GM23338 (cell line): ENCODE results near the gene PEAK3. TPM values are rescaled to one million over a fixed set of nuclear protein-coding genes. Genes with fewer than 3 reads are reported as not detected.

Experiments
- ATAC-seq: fragments of 200-7000 bp; cut with Tn5 transposase; 3 replicates; pipeline ENCODE4 v1.9.1; 2020
- DNase-seq: peaks from one replicate; pipeline ENCODE4 v3.0.0-alpha.2; 2015; ENCODE audit warnings: low spot score
- H2AFZ ChIP-seq: fragments of 200-600 bp; sonication (generic); 2 replicates; pipeline ENCODE4 v1.8.0; 2016; ENCODE audit warnings: antibody characterized with exemption, mild to moderate bottlenecking, moderate library complexity
- H3F3A ChIP-seq: fragments of 200-600 bp; sonication (generic); replicated peaks from 2 replicates; pipeline ENCODE4 v1.8.0; 2017; ENCODE audit warnings: antibody characterized with exemption, mixed run types, low read depth
- H3K27ac ChIP-seq: fragments of 200-600 bp; sonication (generic); 2 replicates; pipeline ENCODE4 v1.6.1; 2016; ENCODE audit warnings: low read depth
- H3K27me3 ChIP-seq: fragments of 200-600 bp; sonication (generic); 2 replicates; pipeline ENCODE4 v1.8.0; 2016; ENCODE audit warnings: mild to moderate bottlenecking, mixed run types, moderate library complexity; ENCODE audit not compliant: insufficient read depth
- H3K36me3 ChIP-seq: fragments of 200-600 bp; sonication (generic); 2 replicates; pipeline ENCODE4 v1.8.0; 2016; ENCODE audit warnings: mild to moderate bottlenecking; ENCODE audit not compliant: insufficient read depth
- H3K4me1 ChIP-seq: fragments of 200-600 bp; sonication (generic); 2 replicates; pipeline ENCODE4 v1.8.0; 2016; ENCODE audit warnings: mild to moderate bottlenecking, moderate library complexity; ENCODE audit not compliant: insufficient read depth
- H3K4me2 ChIP-seq: fragments of 200-600 bp; sonication (generic); 2 replicates; pipeline ENCODE4 v1.7.1; 2017; ENCODE audit warnings: mixed run types
- H3K4me3 ChIP-seq: fragments of 200-600 bp; sonication (generic); 2 replicates; pipeline ENCODE4 v1.6.1; 2016; ENCODE audit warnings: mixed run types
- H3K79me2 ChIP-seq: fragments of 200-600 bp; sonication (generic); replicated peaks from 2 replicates; pipeline ENCODE4 v1.8.0; 2017; ENCODE audit warnings: mild to moderate bottlenecking; ENCODE audit not compliant: insufficient read depth
- H3K9me2 ChIP-seq: fragments of 200-600 bp; sonication (generic); 2 replicates; pipeline ENCODE4 v1.8.0; 2017; ENCODE audit not compliant: insufficient read depth
- H4K20me1 ChIP-seq: fragments of 200-600 bp; sonication (generic); replicated peaks from 2 replicates; pipeline ENCODE4 v1.8.0; 2017; ENCODE audit warnings: mild to moderate bottlenecking; ENCODE audit not compliant: insufficient read depth
- H3K27ac Mint-ChIP-seq: 2 replicates; pipeline ENCODE4 v1.8.0; 2020; ENCODE audit warnings: inconsistent platforms, mild to moderate bottlenecking, moderate library complexity, mixed read lengths
- H3K27me3 Mint-ChIP-seq: 3 replicates; pipeline ENCODE4 v1.8.0; 2022; ENCODE audit warnings: low read depth, mild to moderate bottlenecking, moderate library complexity, mixed read lengths, inconsistent platforms; ENCODE audit not compliant: insufficient read depth, poor library complexity
- H3K36me3 Mint-ChIP-seq: 3 replicates; pipeline ENCODE4 v1.8.0; 2021; ENCODE audit warnings: low read depth, mild to moderate bottlenecking, inconsistent platforms, moderate library complexity, mixed read lengths
- H3K4me1 Mint-ChIP-seq: 3 replicates; pipeline ENCODE4 v1.8.0; 2020; ENCODE audit warnings: mild to moderate bottlenecking, inconsistent platforms, mixed read lengths
- H3K4me3 Mint-ChIP-seq: 3 replicates; pipeline ENCODE4 v1.8.0; 2021; ENCODE audit warnings: moderate library complexity, mild to moderate bottlenecking, inconsistent platforms, mixed read lengths
- H3K9me3 Mint-ChIP-seq: 3 replicates; pipeline ENCODE4 v1.8.0; 2020; ENCODE audit warnings: moderate library complexity, mild to moderate bottlenecking, inconsistent platforms, mixed read lengths
- CREB1 ChIP-seq: fragments of 250-450 bp; sonication (Bioruptor Pico); IDR thresholded peaks from 2 replicates; pipeline ENCODE4 v1.5.0; 2020; ENCODE audit warnings: low read depth, mild to moderate bottlenecking, moderate library complexity
- EZH2 ChIP-seq: fragments of 200-600 bp; sonication (generic); IDR thresholded peaks from one replicate; pipeline ENCODE4 v1.8.0; 2017; ENCODE audit warnings: antibody characterized with exemption, mild to moderate bottlenecking, low read depth; ENCODE audit not compliant: unreplicated experiment
- JUNB ChIP-seq: IDR thresholded peaks from one replicate; pipeline ENCODE4 v1.6.1; 2016; ENCODE audit warnings: antibody characterized with exemption; ENCODE audit not compliant: unreplicated experiment
- NANOG ChIP-seq: IDR thresholded peaks from 2 replicates; pipeline ENCODE4 v1.6.1; 2016; ENCODE audit warnings: antibody characterized with exemption, borderline replicate concordance
- POLR2AphosphoS5 ChIP-seq: IDR thresholded peaks from 2 replicates; pipeline ENCODE4 v1.6.1; 2016; ENCODE audit warnings: antibody characterized with exemption, low read depth
- STAT1 ChIP-seq: IDR thresholded peaks from one replicate; pipeline ENCODE4 v1.6.1; 2016; ENCODE audit warnings: antibody characterized with exemption; ENCODE audit not compliant: unreplicated experiment
- ZNF114 ChIP-seq: fragments of 250-450 bp; sonication (Bioruptor Pico); IDR thresholded peaks from 2 replicates; pipeline ENCODE4 v1.5.0; 2020; ENCODE audit warnings: mild to moderate bottlenecking, moderate library complexity
- ZNF331 ChIP-seq: fragments of 250-450 bp; sonication (Bioruptor Pico); IDR thresholded peaks from 2 replicates; pipeline ENCODE4 v1.5.0; 2020; ENCODE audit warnings: low read depth, mild to moderate bottlenecking, moderate library complexity
- polyA plus RNA-seq: library from polyadenylated mRNA; unstranded; fragments of >200 nt; fragmentation: Nextera tagmentation; extraction: Ambion mirVana; gene quantifications from 2 replicates; pipeline ENCODE4 v1.2.1, GENCODE V29; 2016
- total RNA-seq: library from RNA; depleted of rRNA; stranded (reverse); fragments of >200 nt; shearing (Covaris generic); gene quantifications from 2 replicates; pipeline ENCODE4 v1.2.3, GENCODE V29; 2014
- TF ChIP-seq, protein P1 (sequence below): IDR thresholded peaks from one replicate; pipeline ENCODE4 v1.6.1; 2018; ENCODE audit warnings: antibody characterized with exemption; ENCODE audit not compliant: unreplicated experiment
- TF ChIP-seq, protein P2 (sequence below), 2 experiments: fragments of 200-600 bp in 1 of 2; sonication (generic) in 1 of 2; conservative IDR thresholded peaks; 2 replicates each; pipeline versions ENCODE4 v1.5.1 to v1.6.1; 2016 to 2017; ENCODE audit warnings: antibody characterized with exemption in 2 of 2, low read depth in 2 of 2, mild to moderate bottlenecking in 2 of 2, moderate library complexity in 1 of 2
- TF ChIP-seq, protein P3 (sequence below): IDR thresholded peaks from 2 replicates; pipeline ENCODE4 v1.6.1; 2016; ENCODE audit warnings: antibody characterized with exemption
- TF ChIP-seq, protein P4 (sequence below): fragments of 250-450 bp; sonication (Bioruptor Pico); IDR thresholded peaks from 2 replicates; pipeline ENCODE4 v1.5.0; 2020; ENCODE audit warnings: mild to moderate bottlenecking, moderate library complexity

PEAK3 gene
- total and polyA plus RNA-seq, 2 experiments from 2014 or later, result not detected

DNA sequence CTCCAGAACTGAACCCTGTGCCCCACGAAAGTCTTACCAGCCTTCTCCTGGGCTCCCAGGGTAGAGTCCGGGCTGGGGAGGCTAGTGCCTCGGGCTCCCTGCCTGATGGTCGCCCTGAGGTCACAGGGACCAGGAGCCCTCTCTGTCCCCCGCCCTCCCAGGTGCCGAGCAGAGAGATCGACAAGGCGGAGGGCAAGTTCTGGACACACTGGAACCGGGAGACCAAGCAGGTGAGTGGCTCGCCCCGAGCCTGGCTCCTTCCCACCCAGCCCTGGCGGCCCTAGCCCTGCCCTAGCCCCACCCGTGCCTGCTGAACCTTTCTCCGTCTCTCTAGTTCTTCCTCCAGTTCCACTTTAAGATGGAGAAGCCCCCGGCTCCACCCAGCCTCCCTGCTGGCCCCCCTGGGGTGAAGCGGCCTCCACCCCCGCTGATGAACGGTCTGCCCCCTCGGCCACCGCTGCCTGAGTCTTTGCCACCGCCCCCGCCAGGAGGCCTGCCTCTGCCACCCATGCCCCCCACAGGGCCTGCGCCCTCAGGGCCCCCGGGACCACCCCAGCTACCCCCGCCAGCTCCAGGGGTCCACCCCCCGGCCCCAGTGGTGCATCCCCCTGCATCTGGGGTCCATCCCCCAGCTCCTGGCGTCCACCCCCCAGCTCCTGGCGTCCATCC, 34.4 kb downstream of the PEAK3 start (continued):
- TF ChIP-seq, protein P1, sequence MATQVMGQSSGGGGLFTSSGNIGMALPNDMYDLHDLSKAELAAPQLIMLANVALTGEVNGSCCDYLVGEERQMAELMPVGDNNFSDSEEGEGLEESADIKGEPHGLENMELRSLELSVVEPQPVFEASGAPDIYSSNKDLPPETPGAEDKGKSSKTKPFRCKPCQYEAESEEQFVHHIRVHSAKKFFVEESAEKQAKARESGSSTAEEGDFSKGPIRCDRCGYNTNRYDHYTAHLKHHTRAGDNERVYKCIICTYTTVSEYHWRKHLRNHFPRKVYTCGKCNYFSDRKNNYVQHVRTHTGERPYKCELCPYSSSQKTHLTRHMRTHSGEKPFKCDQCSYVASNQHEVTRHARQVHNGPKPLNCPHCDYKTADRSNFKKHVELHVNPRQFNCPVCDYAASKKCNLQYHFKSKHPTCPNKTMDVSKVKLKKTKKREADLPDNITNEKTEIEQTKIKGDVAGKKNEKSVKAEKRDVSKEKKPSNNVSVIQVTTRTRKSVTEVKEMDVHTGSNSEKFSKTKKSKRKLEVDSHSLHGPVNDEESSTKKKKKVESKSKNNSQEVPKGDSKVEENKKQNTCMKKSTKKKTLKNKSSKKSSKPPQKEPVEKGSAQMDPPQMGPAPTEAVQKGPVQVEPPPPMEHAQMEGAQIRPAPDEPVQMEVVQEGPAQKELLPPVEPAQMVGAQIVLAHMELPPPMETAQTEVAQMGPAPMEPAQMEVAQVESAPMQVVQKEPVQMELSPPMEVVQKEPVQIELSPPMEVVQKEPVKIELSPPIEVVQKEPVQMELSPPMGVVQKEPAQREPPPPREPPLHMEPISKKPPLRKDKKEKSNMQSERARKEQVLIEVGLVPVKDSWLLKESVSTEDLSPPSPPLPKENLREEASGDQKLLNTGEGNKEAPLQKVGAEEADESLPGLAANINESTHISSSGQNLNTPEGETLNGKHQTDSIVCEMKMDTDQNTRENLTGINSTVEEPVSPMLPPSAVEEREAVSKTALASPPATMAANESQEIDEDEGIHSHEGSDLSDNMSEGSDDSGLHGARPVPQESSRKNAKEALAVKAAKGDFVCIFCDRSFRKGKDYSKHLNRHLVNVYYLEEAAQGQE, result no peak
- TF ChIP-seq, protein P2, sequence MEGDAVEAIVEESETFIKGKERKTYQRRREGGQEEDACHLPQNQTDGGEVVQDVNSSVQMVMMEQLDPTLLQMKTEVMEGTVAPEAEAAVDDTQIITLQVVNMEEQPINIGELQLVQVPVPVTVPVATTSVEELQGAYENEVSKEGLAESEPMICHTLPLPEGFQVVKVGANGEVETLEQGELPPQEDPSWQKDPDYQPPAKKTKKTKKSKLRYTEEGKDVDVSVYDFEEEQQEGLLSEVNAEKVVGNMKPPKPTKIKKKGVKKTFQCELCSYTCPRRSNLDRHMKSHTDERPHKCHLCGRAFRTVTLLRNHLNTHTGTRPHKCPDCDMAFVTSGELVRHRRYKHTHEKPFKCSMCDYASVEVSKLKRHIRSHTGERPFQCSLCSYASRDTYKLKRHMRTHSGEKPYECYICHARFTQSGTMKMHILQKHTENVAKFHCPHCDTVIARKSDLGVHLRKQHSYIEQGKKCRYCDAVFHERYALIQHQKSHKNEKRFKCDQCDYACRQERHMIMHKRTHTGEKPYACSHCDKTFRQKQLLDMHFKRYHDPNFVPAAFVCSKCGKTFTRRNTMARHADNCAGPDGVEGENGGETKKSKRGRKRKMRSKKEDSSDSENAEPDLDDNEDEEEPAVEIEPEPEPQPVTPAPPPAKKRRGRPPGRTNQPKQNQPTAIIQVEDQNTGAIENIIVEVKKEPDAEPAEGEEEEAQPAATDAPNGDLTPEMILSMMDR (conservative IDR thresholded peaks at IDR 0.05; ENCODE audit: low read depth in 2 of 2), result no peak
- TF ChIP-seq, protein P3, sequence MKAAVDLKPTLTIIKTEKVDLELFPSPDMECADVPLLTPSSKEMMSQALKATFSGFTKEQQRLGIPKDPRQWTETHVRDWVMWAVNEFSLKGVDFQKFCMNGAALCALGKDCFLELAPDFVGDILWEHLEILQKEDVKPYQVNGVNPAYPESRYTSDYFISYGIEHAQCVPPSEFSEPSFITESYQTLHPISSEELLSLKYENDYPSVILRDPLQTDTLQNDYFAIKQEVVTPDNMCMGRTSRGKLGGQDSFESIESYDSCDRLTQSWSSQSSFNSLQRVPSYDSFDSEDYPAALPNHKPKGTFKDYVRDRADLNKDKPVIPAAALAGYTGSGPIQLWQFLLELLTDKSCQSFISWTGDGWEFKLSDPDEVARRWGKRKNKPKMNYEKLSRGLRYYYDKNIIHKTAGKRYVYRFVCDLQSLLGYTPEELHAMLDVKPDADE, result no peak
- no peak for TF ChIP-seq ZNF331
- TF ChIP-seq ZNF114 (CRISPR knock-in tag), result no peak
- no peak for TF ChIP-seq JUNB
- TF ChIP-seq STAT1, result no peak
- no peak for TF ChIP-seq POLR2AphosphoS5
- no peak for TF ChIP-seq NANOG

DNA sequence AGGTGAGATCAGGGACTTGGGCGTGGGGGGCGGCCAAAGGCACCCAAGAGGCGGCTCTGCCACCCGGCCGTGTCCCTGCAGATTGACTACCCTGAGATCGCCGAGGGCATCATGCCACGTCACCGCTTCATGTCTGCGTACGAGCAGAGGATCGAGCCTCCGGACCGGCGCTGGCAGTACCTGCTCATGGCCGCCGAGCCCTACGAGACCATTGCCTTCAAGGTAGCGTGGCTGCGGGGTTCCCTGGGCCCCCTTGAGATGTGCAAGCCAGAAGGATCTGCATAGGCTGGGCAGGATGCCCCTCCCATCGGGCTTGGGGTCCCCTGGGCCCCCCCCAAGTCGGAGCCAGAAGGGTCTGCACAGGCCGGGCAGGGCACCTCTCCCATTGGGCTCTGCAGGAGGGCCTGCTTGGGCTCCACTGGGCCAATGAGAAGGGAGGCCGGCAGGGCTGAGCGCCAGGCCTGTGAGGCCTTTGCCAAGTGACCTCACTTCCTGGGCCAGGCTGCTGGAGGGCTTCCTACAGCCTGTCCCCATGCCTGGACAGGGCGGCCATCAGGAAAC, 35.1 kb downstream of the PEAK3 start:
- H3K27me3 Mint-ChIP-seq, result peaks cover 13% of the 10 kb centered on the region
- Histone ChIP-seq H4K20me1 (peaks cover 11% of the 10 kb centered on the region), H2AFZ (no peak overlapping the region), H3K4me1 (no peaks in the 10 kb centered on the region), H3K27me3 (no peaks in the 10 kb centered on the region), H3K36me3 (peaks cover 13% of the 10 kb centered on the region), H3K79me2 (peaks cover 19% of the 10 kb centered on the region), H3F3A (no peaks in the 10 kb centered on the region), H3K4me2 (no peak overlapping the region), H3K27ac (no peak overlapping the region), H3K9me2 (no peaks in the 10 kb centered on the region), H3K4me3 (no peak overlapping the region)
- 0 out of 3 replicates have a peak, but pooled peaks cover 3% of the 10 kb centered on the region for H3K4me1 Mint-ChIP-seq
- ATAC-seq (no peak), DNase-seq (no peak)
- no peak overlapping the region; the same call in 1 of the 2 replicates for H3K27ac Mint-ChIP-seq
- no peaks in the 10 kb centered on the region for H3K9me3 Mint-ChIP-seq
- peaks cover 42% of the 10 kb centered on the region for H3K36me3 Mint-ChIP-seq
- no peak overlapping the region for H3K4me3 Mint-ChIP-seq
- TF ChIP-seq NANOG (no peak), EZH2 (no peak), CREB1 (CRISPR knock-in tag) (no peak), STAT1 (no peak), ZNF114 (CRISPR knock-in tag) (no peak)
- TF ChIP-seq, protein P4, sequence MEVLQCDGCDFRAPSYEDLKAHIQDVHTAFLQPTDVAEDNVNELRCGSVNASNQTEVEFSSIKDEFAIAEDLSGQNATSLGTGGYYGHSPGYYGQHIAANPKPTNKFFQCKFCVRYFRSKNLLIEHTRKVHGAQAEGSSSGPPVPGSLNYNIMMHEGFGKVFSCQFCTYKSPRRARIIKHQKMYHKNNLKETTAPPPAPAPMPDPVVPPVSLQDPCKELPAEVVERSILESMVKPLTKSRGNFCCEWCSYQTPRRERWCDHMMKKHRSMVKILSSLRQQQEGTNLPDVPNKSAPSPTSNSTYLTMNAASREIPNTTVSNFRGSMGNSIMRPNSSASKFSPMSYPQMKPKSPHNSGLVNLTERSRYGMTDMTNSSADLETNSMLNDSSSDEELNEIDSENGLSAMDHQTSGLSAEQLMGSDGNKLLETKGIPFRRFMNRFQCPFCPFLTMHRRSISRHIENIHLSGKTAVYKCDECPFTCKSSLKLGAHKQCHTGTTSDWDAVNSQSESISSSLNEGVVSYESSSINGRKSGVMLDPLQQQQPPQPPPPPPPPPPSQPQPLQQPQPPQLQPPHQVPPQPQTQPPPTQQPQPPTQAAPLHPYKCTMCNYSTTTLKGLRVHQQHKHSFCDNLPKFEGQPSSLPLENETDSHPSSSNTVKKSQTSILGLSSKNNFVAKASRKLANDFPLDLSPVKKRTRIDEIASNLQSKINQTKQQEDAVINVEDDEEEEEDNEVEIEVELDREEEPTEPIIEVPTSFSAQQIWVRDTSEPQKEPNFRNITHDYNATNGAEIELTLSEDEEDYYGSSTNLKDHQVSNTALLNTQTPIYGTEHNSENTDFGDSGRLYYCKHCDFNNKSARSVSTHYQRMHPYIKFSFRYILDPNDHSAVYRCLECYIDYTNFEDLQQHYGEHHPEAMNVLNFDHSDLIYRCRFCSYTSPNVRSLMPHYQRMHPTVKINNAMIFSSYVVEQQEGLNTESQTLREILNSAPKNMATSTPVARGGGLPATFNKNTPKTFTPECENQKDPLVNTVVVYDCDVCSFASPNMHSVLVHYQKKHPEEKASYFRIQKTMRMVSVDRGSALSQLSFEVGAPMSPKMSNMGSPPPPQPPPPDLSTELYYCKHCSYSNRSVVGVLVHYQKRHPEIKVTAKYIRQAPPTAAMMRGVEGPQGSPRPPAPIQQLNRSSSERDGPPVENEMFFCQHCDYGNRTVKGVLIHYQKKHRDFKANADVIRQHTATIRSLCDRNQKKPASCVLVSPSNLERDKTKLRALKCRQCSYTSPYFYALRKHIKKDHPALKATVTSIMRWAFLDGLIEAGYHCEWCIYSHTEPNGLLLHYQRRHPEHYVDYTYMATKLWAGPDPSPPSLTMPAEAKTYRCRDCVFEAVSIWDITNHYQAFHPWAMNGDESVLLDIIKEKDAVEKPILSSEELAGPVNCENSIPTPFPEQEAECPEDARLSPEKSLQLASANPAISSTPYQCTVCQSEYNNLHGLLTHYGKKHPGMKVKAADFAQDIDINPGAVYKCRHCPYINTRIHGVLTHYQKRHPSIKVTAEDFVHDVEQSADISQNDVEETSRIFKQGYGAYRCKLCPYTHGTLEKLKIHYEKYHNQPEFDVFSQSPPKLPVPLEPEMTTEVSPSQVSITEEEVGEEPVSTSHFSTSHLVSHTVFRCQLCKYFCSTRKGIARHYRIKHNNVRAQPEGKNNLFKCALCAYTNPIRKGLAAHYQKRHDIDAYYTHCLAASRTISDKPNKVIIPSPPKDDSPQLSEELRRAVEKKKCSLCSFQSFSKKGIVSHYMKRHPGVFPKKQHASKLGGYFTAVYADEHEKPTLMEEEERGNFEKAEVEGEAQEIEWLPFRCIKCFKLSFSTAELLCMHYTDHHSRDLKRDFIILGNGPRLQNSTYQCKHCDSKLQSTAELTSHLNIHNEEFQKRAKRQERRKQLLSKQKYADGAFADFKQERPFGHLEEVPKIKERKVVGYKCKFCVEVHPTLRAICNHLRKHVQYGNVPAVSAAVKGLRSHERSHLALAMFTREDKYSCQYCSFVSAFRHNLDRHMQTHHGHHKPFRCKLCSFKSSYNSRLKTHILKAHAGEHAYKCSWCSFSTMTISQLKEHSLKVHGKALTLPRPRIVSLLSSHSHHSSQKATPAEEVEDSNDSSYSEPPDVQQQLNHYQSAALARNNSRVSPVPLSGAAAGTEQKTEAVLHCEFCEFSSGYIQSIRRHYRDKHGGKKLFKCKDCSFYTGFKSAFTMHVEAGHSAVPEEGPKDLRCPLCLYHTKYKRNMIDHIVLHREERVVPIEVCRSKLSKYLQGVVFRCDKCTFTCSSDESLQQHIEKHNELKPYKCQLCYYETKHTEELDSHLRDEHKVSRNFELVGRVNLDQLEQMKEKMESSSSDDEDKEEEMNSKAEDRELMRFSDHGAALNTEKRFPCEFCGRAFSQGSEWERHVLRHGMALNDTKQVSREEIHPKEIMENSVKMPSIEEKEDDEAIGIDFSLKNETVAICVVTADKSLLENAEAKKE, result no peak
